Measurements from ENCODE around the gene CSNK1G1. TPM values are rescaled to one million over a fixed set of nuclear protein-coding genes. Genes with fewer than 3 reads are reported as not detected.

The CSNK1G1 gene
- total and polyA plus RNA-seq, 2 of the 4 experiments (the other 2 are of a cell fraction), result 7.4 to 29.4 TPM

DNA sequence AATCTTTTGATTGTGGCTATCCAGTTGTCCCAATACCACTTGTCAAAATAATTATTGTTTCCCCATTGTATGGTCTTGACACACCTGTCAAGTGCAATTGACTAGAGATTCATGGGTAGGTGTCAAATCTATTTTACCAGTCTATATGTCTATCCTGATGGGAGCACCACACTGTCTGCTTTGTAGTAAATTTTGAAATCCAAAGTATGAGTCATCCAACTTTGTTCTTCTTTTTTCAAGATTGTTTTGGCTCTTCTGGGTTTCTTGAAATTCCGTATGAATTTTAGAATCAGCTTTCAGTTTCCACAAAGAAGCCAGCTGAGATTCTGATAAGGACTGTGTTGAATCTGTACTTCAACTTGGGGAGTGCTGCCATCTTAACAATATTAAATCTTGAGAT is 71.9 kb downstream of the CSNK1G1 start:
- Histone ChIP-seq H3K27ac (ENCODE audit: insufficient read depth, low read length) (no peak overlapping the region), H4K8ac (ENCODE audit: low read depth in 2 of 2, low read length in 2 of 2) (no peak overlapping the region), H4K20me1 (ENCODE audit: insufficient read depth, low read length) (peaks cover 14% of the 10 kb centered on the region; the same call in 1 of the 2 replicates), H3K9ac (ENCODE audit: low read depth, low read length) (no peak overlapping the region), H4K5ac (ENCODE audit: low read depth, low read length) (no peak overlapping the region), H2BK20ac (ENCODE audit: low read depth, low read length) (no peak overlapping the region), H3K79me1 (ENCODE audit: low read depth in 1 of 2, low read length in 2 of 2) (peaks cover 20 to 52% of the 10 kb centered on the region in 2 experiments; a peak in 3 of 4 replicates), H2AK9ac (replicated peaks; ENCODE audit: low read depth, low read length, poor library complexity) (no peak overlapping the region), H2AFZ (replicated peaks; ENCODE audit: low read length, poor library complexity) (no peak overlapping the region), H3K9me3 (ENCODE audit: control insufficient read depth, insufficient read depth, low read length) (no peaks in the 10 kb centered on the region), H3K27me3 (ENCODE audit: control insufficient read depth, insufficient read depth, low read length) (no peaks in the 10 kb centered on the region), H2BK120ac (ENCODE audit: low read depth, low read length) (no peak overlapping the region), H2BK5ac (ENCODE audit: low read depth, low read length, poor library complexity, severe bottlenecking) (no peak overlapping the region), H4K91ac (ENCODE audit: insufficient read depth, low read depth, low read length) (no peak overlapping the region), H3K56ac (ENCODE audit: extremely low read depth, insufficient read depth, low read length) (no peak overlapping the region), H3K4me3 (ENCODE audit: insufficient read depth, low read depth, low read length) (no peak overlapping the region), H2BK15ac (ENCODE audit: low read depth, low read length) (no peak overlapping the region), H2AK5ac (ENCODE audit: low read depth, low read length) (no peak overlapping the region), H3K4me2 (ENCODE audit: low read depth, low read length) (peak overlapping the region; percentile 67; the same call in 1 of the 2 replicates), H3K18ac (ENCODE audit: low read depth, low read length) (no peak overlapping the region), H3K14ac (replicated peaks; ENCODE audit: low read depth, low read length) (no peak overlapping the region), H3K9me1 (ENCODE audit: insufficient read depth, low read length) (0 out of 2 replicates have a peak, but pooled peaks cover 5% of the 10 kb centered on the region), H3K23ac (ENCODE audit: low read depth, low read length) (no peak overlapping the region), H3K4me1 (ENCODE audit: control insufficient read depth, insufficient read depth, low read length) (peaks cover 6% of the 10 kb centered on the region), H3K36me3 (ENCODE audit: control insufficient read depth, insufficient read depth, low read length) (peaks cover 1% of the 10 kb centered on the region; the same call in 1 of the 2 replicates), H3K4ac (ENCODE audit: low read depth, low read length) (no peak overlapping the region)
- dilution Hi-C loops (cut with HindIII; ENCODE audit: low sequenced_read_pairs, unreplicated experiment), result no loop called here
- CTCF ChIA-PET, result no interaction called here
- intact Hi-C loops (cut with micrococcal nuclease), result loop anchor here (10.0 kb wide), 1 partner anchor 61 kb away; no protein-coding TSS in a partner anchor
- in situ Hi-C loops (cut with MboI; ENCODE audit: low sequenced_read_pairs), result no loop called here
- no TSS peak for BruUV-seq (replicated peaks)
- DNase-seq (peak; percentile 68), ATAC-seq (ENCODE audit: low read depth) (peak; percentile 59)
- no CpG with 5 or more reads among the region's 1 CpG for WGBS, 2 experiments (ENCODE audit: extremely low coverage in 2 of 2, insufficient read length in 1 of 2)
- TF ChIP-seq CHD1 (IDR thresholded peaks at IDR 0.05; ENCODE audit: low read depth, low read length) (no peak), POLR2A (IDR thresholded peaks at IDR 0.05; ENCODE audit: low read depth, low read length) (no peak), FOS (IDR thresholded peaks at IDR 0.05; ENCODE audit: low read depth, low read length) (peak; percentile 67; the same call in 1 of the 2 replicates)
- TF ChIP-seq, protein P1, sequence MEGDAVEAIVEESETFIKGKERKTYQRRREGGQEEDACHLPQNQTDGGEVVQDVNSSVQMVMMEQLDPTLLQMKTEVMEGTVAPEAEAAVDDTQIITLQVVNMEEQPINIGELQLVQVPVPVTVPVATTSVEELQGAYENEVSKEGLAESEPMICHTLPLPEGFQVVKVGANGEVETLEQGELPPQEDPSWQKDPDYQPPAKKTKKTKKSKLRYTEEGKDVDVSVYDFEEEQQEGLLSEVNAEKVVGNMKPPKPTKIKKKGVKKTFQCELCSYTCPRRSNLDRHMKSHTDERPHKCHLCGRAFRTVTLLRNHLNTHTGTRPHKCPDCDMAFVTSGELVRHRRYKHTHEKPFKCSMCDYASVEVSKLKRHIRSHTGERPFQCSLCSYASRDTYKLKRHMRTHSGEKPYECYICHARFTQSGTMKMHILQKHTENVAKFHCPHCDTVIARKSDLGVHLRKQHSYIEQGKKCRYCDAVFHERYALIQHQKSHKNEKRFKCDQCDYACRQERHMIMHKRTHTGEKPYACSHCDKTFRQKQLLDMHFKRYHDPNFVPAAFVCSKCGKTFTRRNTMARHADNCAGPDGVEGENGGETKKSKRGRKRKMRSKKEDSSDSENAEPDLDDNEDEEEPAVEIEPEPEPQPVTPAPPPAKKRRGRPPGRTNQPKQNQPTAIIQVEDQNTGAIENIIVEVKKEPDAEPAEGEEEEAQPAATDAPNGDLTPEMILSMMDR (conservative IDR thresholded peaks at IDR 0.05; ENCODE audit: low read depth, low read length), result no peak
- POLR2A ChIA-PET (ENCODE audit: unreplicated experiment), result no interaction called here
